OCI-M2 (cell line): ENCODE measurements around the gene UBE2O.

Experiments
- DNase-seq: peaks from one replicate; lab custom pipeline; 2025; ENCODE audit not compliant: unreplicated experiment; lab: John Stamatoyannopoulos, UW

Gene UBE2O

GRCh38 chr17:76397687-76398522, 55.0 kb downstream of the UBE2O start:
- peak; percentile 38 for DNase-seq

GRCh38 chr17:76397184-76397583, 55.8 kb downstream of the UBE2O start:
- DNase-seq = no peak

- no peak for DNase-seq
Measured at GRCh38 chr17:76395980-76396379, 57.0 kb downstream of the UBE2O start.

GRCh38 chr17:76394166-76394565, 58.8 kb downstream of the UBE2O start:
- DNase-seq = no peak

GRCh38 chr17:76391200-76391715, 61.7 kb downstream of the UBE2O start:
- no peak for DNase-seq

- no peak for DNase-seq
Measured at GRCh38 chr17:76390003-76390421, 62.9 kb downstream of the UBE2O start.

- no peak for DNase-seq
Measured at GRCh38 chr17:76388966-76389888, 63.7 kb downstream of the UBE2O start.

- DNase-seq = no peak
Measured at GRCh38 chr17:76386966-76387765, 65.8 kb downstream of the UBE2O start.

GRCh38 chr17:76385892-76386786, 66.8 kb downstream of the UBE2O start:
- DNase-seq = no peak

- no peak for DNase-seq
Measured at GRCh38 chr17:76384987-76385891, 67.7 kb downstream of the UBE2O start.

- no peak for DNase-seq
Measured at GRCh38 chr17:76384222-76384986, 68.5 kb downstream of the UBE2O start, which contains the start of gene SPHK1. SPHK1 (plus strand) TSS chr17:76384609; CDS start chr17:76385645, 1,036 bp downstream.

- no peak for DNase-seq
Measured at GRCh38 chr17:76383546-76384221, 69.3 kb downstream of the UBE2O start.

- DNase-seq = no peak
Measured at GRCh38 chr17:76382803-76383545, 70.0 kb downstream of the UBE2O start.

- no peak for DNase-seq
Measured at GRCh38 chr17:76382351-76382802, 70.6 kb downstream of the UBE2O start.

GRCh38 chr17:76381633-76382350, 71.2 kb downstream of the UBE2O start:
- DNase-seq = no peak
